Ascending aorta (tissue), 2 donors: ENCODE data around the gene PRR12. TPM values are rescaled to one million over a fixed set of nuclear protein-coding genes. Genes with fewer than 3 reads are reported as not detected.

Experiments
- DNase-seq, 2 donors: peaks; one replicate each; pipeline ENCODE4 v3.0.0-alpha.2; 2019; ENCODE audit warnings: low spot score in 2 of 2
- H3K27ac ChIP-seq, 2 donors: fragments of 200-600 bp; sonication (generic); one replicate each; pipeline ENCODE4 v1.5.1; 2016 to 2017; ENCODE audit warnings: mild to moderate bottlenecking in 1 of 2
- H3K27me3 ChIP-seq: fragments of 200-600 bp; sonication (generic); one replicate; pipeline ENCODE4 v1.5.1; 2017
- H3K36me3 ChIP-seq, 2 donors: fragments of 200-600 bp; sonication (generic); one replicate each; pipeline ENCODE4 v1.5.1; 2016
- H3K4me1 ChIP-seq, 2 donors: fragments of 200-600 bp; sonication (generic); one replicate each; pipeline ENCODE4 v1.5.1; 2016 to 2017; ENCODE audit warnings: mild to moderate bottlenecking in 1 of 2
- H3K4me3 ChIP-seq, 2 donors: fragments of 200-600 bp; sonication (generic); one replicate each; pipeline ENCODE4 v1.5.1; 2016 to 2017; ENCODE audit warnings: mild to moderate bottlenecking in 1 of 2
- H3K9me3 ChIP-seq, 2 donors: fragments of 200-600 bp; sonication (generic); one replicate each; pipeline ENCODE4 v1.5.1; 2016
- intact Hi-C: fragments of 100-400 bp; cut with DNase I; formaldehyde crosslinking; loops from one replicate; pipeline ENCODE4 v1.15.1; 2023
- total RNA-seq: library from RNA; depleted of rRNA; stranded (reverse); fragments of >200 nt; gene quantifications from one replicate; pipeline ENCODE4 v1.1.0, GENCODE V29; 2016
- TF ChIP-seq, protein P1 (sequence below), 3 experiments: fragments of 200-600 bp in 2 of 3; fragments of 450-650 bp in 1 of 3; sonication (generic) in 2 of 3; IDR thresholded peaks; one replicate each; pipeline ENCODE4 v1.5.1; 2016 to 2019; ENCODE audit warnings: antibody characterized with exemption in 3 of 3, mild to moderate bottlenecking in 1 of 3, moderate library complexity in 1 of 3

Gene PRR12
- total RNA-seq, 1 donor from 2014 or later: 23.6 TPM

DNA sequence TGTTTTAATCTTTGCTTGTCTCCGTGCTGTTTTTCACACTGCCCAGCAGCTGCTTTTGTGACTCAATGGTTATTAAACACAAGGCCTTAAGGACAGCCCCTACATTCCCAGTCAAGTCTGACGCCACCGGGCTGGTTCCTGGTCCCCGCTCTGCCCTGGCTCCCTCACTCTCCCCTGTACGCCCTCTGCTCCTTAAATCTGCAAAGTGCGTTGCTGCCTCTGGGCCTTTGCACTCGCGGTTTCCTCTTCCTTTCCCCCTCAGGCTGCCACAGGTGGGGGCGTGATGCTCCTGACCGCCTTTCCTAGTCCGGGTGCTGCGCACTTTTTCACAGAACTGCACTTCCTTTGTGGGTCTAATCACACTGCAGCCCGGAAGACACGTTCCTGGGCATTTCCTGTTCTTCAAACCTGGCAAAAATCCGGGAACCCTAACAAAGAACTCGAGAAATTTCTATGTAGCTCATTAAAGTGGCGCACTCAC, 36.2 kb upstream of the PRR12 start:
- H3K36me3 ChIP-seq: peaks cover 44 to 48% of the 10 kb centered on the region in 2 donors
- H3K27me3 ChIP-seq: no peaks in the 10 kb centered on the region
- H3K9me3 ChIP-seq: no peaks in the 10 kb centered on the region
- peak overlapping the region in 1 of 2 donors; percentile 23 for H3K27ac ChIP-seq
- TF ChIP-seq, protein P1, sequence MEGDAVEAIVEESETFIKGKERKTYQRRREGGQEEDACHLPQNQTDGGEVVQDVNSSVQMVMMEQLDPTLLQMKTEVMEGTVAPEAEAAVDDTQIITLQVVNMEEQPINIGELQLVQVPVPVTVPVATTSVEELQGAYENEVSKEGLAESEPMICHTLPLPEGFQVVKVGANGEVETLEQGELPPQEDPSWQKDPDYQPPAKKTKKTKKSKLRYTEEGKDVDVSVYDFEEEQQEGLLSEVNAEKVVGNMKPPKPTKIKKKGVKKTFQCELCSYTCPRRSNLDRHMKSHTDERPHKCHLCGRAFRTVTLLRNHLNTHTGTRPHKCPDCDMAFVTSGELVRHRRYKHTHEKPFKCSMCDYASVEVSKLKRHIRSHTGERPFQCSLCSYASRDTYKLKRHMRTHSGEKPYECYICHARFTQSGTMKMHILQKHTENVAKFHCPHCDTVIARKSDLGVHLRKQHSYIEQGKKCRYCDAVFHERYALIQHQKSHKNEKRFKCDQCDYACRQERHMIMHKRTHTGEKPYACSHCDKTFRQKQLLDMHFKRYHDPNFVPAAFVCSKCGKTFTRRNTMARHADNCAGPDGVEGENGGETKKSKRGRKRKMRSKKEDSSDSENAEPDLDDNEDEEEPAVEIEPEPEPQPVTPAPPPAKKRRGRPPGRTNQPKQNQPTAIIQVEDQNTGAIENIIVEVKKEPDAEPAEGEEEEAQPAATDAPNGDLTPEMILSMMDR (IDR thresholded peaks at IDR 0.05): no peak
- no peaks in the 10 kb centered on the region for H3K4me1 ChIP-seq
- DNase-seq: no peak
- intact Hi-C loops: no loop called here
- no peak overlapping the region for H3K4me3 ChIP-seq

DNA sequence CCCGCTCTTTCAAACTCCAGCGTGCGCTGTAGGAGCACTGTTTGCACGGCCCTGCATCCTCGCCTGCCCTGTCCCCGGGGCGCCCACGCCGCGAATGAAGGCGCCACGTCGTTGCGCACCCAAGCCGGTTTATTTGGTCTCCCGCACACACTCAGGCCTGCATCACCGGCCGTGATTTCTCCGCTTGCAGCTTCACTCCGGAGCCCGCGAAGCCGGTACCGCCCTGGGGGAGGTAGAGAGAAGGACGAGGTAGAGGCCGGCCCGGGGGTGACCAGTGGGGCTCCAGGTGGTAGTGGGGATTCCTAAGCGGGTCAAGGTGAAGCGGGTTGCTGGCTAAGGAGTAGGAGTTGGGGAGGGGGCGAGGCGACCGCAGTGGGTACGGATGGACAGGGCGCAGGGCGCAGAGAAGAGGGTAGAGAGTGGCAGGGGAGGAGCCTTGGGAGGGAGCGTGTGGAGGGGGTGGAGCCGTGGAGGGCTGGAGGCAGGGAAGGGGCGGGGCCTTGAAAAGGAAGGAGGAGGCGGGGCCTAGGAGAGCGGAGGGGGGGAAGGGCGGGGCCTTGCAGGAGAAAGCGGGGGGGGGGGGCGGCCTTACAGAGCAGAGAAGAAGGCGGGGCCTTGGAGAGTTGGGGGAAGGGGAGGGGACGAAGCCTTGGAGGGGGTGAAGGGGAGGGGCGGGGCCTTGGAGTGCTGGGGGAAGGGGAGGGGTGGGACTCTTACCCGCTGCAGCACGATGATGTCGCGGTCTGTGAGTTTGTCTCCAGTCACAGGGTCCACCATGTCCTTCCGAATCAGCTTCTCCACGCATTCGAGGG, 35.2 kb upstream of the PRR12 start:
- peak in 1 of 2 donors; percentile 73 for DNase-seq
- Histone ChIP-seq H3K27me3 (no peaks in the 10 kb centered on the region), H3K36me3 (peaks cover 47 to 52% of the 10 kb centered on the region in 2 donors), H3K27ac (peak overlapping the region in 1 of 2 donors; percentile 14), H3K4me1 (no peaks in the 10 kb centered on the region), H3K9me3 (no peaks in the 10 kb centered on the region), H3K4me3 (no peak overlapping the region)
- TF ChIP-seq, protein P1 (IDR thresholded peaks at IDR 0.05): no peak
- intact Hi-C loops: no loop called here

DNA sequence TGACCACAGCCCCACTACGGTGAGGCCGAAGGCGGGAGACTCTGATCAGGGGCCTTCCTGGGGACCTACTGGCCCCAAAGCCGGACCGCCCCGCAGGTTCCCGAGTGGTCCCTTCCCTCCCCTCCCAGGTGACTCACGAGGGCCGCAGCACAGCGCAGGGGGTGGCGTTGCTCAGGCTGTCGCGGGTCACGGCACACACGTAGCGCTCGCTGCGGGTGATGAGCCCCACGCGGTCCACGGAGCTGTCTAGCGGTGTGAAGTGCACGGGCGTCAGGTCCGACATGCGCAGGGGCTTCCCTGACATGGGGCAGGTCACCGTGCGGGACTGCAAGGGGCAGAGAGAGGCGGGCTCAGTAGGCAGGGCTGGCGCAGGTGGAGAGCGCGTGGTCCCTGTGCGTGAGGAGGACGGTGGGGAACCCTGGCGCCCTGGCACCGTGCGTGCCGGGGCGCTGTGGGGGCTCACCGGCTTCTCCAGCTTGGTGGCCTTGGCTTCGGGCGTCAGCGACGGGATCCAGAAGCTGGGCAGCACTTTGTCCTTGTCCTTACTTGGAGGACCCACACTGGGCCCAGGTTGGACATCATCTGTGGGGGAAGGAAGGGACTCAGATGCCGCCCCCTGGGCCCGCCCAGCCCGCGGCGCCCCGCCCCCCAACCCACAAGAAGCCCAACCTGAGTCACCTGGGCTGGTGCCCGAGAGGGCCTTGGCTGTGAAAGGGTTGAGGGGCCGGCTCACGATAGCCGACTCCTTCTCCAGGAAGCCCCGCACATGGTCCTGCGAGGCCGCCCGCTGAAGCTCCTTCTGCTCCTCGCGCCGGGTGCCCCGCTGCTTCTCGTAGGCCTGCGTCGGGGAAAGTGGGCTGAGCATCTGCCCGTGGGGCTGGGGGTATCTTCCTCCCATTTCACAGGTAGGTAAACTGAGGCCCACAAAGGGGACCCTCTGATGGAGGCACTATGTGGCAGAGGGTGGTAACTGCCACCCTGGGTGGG, 34.3 kb upstream of the PRR12 start:
- no peak for DNase-seq
- H3K4me1 ChIP-seq: no peaks in the 10 kb centered on the region
- peaks cover 47 to 52% of the 10 kb centered on the region in 2 donors for H3K36me3 ChIP-seq
- H3K27ac ChIP-seq: peak overlapping the region in 1 of 2 donors; percentile 14
- intact Hi-C loops: no loop called here
- no peak overlapping the region for H3K4me3 ChIP-seq
- no peaks in the 10 kb centered on the region for H3K27me3 ChIP-seq
- TF ChIP-seq, protein P1 (IDR thresholded peaks at IDR 0.05): no peak
- no peaks in the 10 kb centered on the region for H3K9me3 ChIP-seq

DNA sequence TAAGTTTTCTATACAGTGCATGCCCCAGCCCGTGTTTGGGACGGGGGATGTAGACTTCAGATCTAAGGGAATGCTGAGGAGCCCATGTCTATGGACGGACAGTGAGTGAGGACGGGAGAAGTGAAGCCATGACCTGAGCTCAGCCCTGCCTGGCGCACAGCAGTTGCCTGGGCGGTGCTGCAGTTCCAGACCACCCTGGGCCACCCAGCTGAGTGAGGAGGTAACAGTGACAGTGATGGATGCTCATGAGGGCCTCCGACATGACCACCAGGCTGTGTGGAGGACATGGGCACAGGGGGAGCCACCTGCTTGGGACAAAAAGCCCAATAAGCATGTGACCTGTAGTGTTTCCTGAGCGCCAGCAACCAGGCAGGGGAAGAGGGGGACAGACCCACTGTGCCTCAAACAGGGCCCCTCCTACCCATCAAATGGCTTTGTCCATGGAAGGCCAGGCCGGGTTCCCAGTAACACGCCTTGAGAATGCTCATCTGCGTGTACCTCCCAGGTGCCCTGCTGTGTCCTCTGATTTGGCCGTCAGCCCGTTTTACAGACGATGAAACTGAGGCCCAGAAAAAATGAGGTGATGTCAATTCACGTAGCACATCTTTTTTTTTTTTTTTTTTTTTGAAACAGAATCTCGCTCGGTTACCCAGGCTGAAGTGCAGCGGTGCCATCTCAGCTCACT, 33.2 kb upstream of the PRR12 start:
- H3K27ac ChIP-seq: no peak overlapping the region
- no peaks in the 10 kb centered on the region for H3K27me3 ChIP-seq
- TF ChIP-seq, protein P1 (IDR thresholded peaks at IDR 0.05): no peak
- H3K36me3 ChIP-seq: peaks cover 45 to 52% of the 10 kb centered on the region in 2 donors
- H3K9me3 ChIP-seq: no peaks in the 10 kb centered on the region
- intact Hi-C loops: no loop called here
- no peaks in the 10 kb centered on the region for H3K4me1 ChIP-seq
- H3K4me3 ChIP-seq: no peak overlapping the region
- no peak for DNase-seq

DNA sequence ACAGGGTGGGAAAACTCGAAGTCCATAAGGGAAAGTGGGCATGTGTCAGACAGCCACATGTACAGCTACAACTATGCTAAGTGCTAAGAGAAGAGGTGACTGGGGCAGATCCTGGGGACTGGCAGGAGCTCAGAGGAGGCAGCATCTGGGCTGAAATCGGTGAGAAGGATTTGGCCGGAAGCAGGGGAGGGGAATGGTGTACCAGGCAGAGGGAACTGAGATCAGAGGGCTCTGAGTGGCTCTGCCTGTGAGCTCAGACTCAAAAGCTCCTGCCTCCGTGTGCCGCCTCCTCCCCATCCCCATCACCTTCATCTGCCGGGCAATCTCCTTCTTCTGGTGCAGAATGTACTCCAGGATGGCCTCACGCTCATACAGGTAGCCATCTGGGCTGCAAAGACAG, 32.4 kb upstream of the PRR12 start:
- no peak overlapping the region for H3K27ac ChIP-seq
- no peak for DNase-seq
- TF ChIP-seq, protein P1 (IDR thresholded peaks at IDR 0.05): no peak
- no peaks in the 10 kb centered on the region for H3K27me3 ChIP-seq
- no peaks in the 10 kb centered on the region for H3K9me3 ChIP-seq
- no peak overlapping the region for H3K4me3 ChIP-seq
- H3K36me3 ChIP-seq: peaks cover 43 to 52% of the 10 kb centered on the region in 2 donors
- intact Hi-C loops: no loop called here
- no peaks in the 10 kb centered on the region for H3K4me1 ChIP-seq
